HG03457 (cell line): ENCODE measurements around the gene DAP.
"Not testable (repeated sequence)": the region's sequence is repeated elsewhere in the genome, so short reads cannot be mapped to it uniquely, and the experiment has no call there.

Experiments used
- ATAC-seq: cut with Tn5 transposase; IDR thresholded peaks from one replicate; pipeline ENCODE4 v1.9.1; 2021; ENCODE audit warnings: moderate number of reproducible peaks; ENCODE audit not compliant: unreplicated experiment

Gene DAP

GRCh38 chr5:10658265-10658664, 102.8 kb downstream of the DAP start:
- ATAC-seq = no peak

DNA sequence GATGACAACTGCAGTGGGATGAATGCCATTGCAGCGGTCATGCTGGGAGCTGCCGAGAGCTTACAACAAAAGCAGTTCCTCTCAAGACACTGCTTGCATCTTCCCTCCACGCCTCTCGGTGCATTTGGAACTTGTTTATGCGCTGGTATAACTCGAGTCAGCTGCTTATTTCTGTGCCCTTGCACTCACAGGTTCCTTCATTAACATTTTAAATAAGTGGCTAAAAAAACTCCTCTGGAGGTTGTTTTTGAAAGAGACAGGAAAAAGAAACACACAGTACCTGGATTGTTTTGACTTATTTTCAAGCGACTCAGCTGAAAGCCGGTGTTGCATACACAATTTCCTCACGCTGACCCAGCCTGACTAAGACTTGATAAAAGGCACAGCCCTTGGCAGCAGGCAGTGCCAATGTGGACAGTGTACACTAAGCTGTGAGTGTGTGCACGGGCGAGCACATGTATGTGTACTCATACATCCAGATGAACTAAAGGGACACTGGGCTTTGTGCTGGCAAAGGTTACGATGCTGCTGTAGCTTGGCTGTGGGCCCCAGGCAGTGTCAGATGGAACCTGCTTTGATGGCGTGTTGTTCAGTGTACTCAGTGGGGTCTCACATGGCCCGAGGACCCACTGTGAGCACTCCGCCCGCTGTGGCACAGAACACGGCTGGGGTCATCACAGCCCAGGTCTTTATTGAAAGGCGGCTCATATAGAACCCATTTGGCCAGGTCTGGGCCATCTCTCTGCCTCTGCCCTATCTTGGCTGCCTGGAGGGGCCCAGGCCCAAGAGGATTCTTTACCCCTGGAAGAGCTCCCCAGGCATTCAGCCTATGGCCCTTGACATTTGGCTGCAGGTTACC, 104.8 kb downstream of the DAP start:
- ATAC-seq = no peak

DNA sequence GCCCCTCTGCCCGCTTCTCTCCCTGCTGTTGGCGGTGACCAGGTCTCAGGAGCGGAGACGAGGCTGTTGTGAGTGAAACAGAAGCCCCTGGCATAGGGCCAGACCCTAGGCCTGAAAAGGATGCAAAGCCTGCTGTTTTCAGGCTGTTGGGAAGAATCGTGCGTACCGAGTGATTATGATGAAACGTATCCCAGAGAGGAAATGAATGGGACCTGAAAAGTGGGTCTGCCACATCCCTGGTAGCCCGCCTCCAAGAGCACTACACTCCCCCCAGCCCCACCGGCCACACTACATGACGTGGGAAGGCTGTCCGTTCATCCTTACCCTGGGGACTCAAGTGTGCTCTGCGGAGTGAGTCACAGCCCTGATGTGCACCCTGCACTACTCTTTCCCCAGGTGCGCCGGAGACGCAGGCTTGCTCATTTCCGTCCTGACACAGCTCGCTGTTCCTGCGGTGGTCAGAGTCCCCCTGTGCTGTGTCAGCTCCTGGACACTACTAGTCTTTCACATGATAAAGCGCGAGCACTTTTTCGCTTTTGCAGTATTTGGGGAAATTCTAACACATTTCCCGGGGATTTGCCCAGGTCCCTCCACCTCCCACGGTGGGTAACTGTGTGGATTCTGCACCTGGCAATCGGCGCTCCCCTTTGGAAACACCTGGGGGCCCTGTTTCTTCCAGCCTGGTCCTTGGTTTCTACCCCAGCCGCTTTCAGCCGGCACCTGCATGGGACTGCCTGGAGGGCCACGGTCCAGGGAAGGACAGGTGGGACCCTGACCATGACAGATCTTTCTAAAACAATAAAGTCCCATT, 105.7 kb downstream of the DAP start:
- no peak for ATAC-seq

- ATAC-seq = no peak
These were observed 106.5 kb downstream of the DAP start for GRCh38 chr5:10654566-10654965.

DNA sequence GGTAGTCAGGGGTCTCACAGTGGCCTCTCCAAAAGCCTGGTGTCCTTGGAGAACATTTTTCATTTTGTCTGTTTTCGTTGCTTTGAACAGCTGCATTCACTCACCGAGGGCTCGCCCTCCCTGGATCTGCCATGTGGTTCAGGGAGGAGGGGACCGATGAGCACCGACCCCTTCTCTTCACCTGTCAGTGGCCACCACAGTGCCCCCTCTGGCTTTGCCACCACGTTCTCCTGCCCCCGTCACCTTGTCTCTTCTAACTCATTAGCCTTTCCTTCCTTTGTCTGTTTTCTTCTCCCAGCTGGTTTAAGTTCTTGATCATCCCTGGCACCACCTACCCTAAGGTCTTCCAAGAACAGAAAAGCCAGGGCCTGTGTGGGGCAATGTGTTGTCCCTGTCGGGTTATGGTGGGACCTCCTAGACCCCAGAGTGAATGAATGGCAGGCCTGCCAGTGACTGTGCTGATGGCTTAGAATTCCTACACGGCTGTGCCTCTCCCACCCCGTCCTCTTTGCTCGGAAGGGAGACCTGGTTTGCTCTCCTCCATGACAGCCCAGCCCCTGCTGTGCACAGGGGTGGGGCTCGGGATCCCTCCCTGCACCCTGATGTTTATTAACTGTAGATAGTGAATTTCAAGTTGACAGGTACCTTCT, 107.2 kb downstream of the DAP start:
- ATAC-seq = no peak

DNA sequence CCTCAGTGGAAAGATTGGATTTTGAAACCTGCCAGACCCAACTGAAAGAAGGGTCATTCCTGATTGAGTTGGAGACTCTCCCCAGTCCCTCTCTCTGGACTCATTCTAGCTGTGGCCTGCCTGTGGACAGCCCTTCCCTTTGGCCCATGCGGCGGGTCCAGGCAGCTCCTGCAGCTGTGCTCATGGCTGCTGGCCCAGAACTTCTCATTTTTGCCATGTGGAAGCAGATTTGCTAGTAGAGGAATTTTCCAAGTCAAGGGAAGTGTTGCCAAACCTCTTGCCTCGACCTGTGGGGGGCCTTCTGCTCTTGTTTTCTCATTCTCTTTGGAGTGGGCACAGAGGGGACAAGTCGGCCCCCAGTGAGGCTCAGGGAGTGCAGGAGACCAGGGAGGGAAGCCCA, 108.0 kb downstream of the DAP start:
- ATAC-seq = no peak

- no peak for ATAC-seq
These were observed 108.4 kb downstream of the DAP start for GRCh38 chr5:10652606-10653005.

DNA sequence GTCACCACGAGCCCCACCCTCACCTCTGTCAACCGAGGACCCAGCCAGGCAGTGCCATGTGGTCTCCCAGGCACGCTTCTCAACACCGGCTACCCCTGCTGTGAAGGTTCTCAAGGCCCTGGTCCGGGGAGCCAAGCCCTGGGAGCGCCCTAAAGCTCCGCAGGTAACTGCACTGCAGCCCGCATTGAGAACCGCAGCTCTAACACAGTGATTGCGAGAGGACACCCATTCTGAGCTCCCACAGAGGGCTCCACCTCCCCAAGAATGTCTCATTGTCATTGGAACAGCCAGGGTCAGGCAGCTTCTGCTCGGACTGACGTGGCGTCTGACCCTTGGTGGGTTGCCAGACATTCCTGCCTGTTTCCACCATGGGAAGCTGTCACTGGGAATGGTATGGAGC, 108.9 kb downstream of the DAP start:
- ATAC-seq = no peak

DNA sequence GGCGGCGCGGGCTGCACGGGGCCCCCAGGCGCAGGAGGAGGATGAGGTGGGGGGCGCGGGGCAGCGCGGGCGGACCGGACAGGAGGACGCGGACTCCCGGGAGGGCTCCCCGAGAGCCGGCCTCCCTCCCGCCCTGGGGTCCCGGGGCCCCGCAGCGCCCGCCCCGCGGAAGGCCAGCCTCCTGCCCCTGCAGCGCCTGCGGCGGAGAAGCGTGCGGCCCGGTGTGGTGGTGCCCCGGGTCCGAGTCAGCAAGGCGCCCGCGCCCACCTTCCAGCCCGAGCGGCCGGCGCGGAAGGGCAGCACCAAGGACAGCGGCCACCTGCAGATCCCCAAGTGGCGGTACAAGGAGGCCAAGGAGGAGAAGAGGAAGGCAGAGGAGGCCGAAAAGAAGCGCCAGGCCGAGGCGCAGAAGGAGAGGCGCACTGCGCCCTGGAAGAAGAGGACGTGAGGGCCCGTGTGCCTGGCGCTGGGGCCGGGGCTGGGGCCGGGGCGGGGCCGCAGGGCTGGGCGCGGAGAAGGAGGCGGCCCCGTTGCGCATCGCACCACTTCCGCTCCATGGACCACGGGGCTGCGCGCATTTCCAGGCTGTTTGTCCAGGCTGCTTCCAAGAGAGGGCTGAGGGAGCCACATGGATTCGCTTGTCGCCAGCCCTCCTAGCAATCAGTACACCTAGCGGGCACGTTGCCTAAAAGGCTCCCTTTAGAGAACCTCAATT, 111.2 kb downstream of the DAP start:
- ATAC-seq = no peak

GRCh38 chr5:10648806-10649665, 112.0 kb downstream of the DAP start:
- ATAC-seq = no peak

DNA sequence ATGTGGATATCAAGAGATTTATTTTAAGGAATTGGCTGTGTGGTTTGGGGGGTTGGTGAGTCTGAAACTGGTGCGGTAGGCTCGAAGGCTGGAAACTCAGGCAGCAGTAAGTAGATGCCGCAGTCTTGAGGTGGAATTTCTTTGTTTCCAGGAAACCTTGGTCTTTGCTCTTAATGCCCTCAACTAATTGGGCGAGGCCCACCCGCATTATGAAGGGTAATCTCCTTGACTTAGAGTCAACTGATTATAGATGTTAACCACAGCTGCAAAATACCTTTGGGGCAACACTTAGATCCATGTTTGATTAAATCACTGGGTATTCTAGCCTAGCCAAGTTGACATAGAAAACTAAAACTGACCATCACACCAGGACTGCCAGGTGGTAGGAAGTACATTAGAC, 113.4 kb downstream of the DAP start:
- ATAC-seq = no peak

DNA sequence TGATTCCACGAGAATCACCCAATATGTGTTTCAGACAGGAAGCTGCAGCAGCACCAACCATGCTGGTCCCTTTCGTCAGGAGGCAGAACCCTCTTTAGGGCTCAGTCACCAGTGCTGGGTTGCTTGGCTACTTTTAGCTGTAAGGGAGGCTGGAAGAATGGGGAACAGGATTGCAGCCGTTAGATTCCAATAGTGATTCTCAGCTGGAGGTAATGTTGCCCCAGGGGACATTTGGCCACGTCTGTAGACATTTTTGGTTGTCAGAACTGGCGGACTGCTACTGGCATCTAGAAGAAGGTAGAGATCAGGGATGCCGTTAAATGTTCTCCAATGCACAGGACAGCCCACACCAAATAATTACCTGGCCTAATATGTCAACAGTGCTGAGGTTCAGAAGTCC, 115.4 kb downstream of the DAP start:
- no peak for ATAC-seq

DNA sequence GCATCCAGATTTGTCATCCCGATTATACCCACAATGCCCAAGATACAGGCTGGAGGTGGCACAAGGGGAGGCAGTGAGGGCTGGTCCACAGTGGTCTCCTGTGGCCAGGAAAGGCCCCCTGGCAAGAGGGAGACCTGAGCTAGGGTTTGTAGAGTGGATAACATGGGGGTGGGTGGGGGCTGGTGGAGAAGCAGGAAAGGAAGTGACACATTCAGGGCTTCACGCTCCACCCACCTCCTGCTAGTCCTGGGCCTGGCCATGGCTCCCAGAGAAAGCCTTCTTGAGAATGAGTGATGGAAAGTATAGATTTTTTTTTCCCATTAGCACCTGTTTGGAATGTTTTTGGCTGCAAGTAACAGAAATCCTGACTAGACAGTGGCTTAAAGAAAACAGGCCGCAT, 115.9 kb downstream of the DAP start:
- ATAC-seq = no peak

DNA sequence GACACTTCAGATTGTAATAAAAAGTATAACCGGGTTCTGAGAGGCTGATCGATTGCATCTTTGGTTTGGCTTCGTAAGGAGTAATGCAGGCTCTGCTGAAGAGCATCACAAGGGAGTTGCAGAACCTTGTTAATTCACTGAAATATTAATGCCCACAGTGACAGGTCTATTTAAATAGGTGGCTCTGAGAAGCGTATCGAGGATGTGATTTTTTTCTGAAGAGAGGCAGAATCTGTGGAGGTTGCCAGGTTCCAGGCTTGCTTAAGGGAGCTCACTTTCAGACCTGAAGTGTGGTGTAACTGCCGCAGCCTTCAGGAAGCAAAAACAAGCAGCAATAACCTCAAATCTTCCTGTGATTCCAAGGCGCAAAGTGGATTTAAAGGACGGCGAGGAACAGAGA, 116.8 kb downstream of the DAP start:
- no peak for ATAC-seq

GRCh38 chr5:10642367-10642766, 118.7 kb downstream of the DAP start:
- no peak for ATAC-seq

DNA sequence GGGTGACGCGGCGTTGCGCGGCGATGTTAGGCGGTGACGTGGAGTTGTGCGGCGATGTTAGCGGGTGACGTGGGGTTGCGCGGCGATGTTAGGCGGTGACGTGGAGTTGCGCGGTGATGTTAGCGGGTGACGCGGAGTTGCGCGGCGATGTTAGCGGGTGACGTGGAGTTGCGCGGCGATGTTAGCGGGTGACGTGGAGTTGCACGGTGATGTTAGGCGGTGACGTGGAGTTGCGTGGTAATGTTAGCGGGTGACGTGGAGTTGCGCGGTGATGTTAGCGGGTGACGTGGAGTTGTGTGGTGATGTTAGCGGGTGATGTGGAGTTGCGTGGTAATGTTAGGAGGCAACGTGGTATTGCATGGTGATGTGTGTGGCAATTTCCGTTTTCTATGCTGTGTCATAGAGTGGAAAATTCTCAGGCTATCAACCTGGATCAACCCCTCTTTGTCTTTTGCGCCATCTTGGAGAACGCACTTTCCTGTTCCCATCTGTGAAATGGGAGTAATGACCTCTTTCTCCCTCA, 121.1 kb downstream of the DAP start:
- no peak for ATAC-seq

DNA sequence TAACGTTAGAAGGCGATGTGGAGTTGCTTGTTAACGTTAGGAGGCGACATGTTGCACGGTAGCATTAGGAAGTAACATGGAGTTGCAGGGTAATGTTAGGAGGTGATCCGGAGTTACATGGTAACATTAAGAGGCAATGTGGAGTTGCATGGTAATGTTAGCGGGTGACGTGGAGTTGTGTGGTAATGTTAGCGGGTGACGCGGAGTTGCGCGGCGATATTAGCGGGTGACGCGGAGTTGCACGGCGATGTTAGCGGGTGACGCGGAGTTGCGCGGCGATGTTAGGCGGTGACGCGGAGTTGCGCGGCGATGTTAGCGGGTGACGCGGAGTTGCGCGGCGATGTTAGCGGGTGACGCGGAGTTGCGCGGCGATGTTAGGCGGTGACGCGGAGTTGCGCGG, 122.3 kb downstream of the DAP start:
- not testable (repeated sequence) for ATAC-seq

- no peak for ATAC-seq
These were observed 123.1 kb downstream of the DAP start for GRCh38 chr5:10637944-10638343.

DNA sequence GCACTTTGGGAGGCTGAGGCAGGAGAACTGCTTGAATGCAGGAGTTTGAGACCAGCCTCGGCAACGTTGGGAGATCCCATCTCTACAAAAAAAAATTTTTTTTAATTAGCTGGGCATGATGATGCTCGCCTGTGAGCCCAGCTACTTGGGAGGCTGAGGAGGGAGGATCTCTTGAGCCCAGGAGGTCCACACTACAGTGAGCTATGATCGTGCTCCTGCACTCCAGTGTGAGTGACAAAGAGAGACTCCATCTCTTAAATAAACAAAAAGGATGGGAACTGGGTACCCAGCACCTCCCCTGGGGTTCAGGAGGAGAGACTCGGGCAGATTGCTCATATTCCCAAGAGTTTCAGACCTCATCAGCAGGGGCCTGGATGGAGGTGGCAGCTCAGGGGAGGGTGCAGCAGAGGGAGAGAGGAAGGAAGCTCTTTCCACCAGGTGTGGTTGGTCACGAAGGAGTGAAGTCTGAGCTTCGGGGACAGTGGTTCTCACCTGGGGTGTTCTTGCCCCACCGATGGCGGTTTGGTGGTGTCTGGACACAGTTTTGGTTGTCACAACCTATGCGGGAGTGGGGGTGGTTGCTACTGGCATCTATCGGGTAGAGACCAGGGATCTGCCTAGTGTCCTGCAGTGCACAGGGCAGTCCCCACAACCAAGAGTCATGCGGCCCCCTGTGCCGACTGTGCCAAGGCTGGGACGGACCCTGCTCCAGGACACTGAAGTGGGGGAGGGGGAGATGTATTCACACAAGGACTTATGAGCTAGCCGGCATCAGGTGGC, 124.5 kb downstream of the DAP start:
- no peak for ATAC-seq
